Ishikawa (cell line): ENCODE data around the gene TTPAL.

Experiments
- CEBPB ChIP-seq: IDR thresholded peaks from 2 replicates; pipeline ENCODE4 v1.6.1; 2012
- CREB1 ChIP-seq: IDR thresholded peaks from 2 replicates; pipeline ENCODE4 v1.6.1; 2012; ENCODE audit warnings: low read depth
- EGR1 ChIP-seq: IDR thresholded peaks from 2 replicates; pipeline ENCODE4 v1.6.1; 2012
- EP300 ChIP-seq: IDR thresholded peaks from 2 replicates; pipeline ENCODE4 v1.6.1; 2012; ENCODE audit warnings: borderline replicate concordance
- FOXM1 ChIP-seq: IDR thresholded peaks from 2 replicates; pipeline ENCODE4 v1.6.1; 2012; ENCODE audit warnings: low read depth, borderline replicate concordance
- NFIC ChIP-seq: IDR thresholded peaks from 2 replicates; pipeline ENCODE4 v1.6.1; 2012
- RAD21 ChIP-seq: IDR thresholded peaks from 2 replicates; pipeline ENCODE4 v1.6.1; 2012; ENCODE audit warnings: low read depth
- REST ChIP-seq: IDR thresholded peaks from 2 replicates; pipeline ENCODE4 v1.6.1; 2012; ENCODE audit warnings: low read depth, mild to moderate bottlenecking
- TAF1 ChIP-seq: IDR thresholded peaks from 2 replicates; pipeline ENCODE4 v1.6.1; 2012; ENCODE audit warnings: low read depth, mild to moderate bottlenecking
- TCF12 ChIP-seq: IDR thresholded peaks from 2 replicates; pipeline ENCODE4 v1.6.1; 2012; ENCODE audit warnings: low read depth
- TEAD4 ChIP-seq: IDR thresholded peaks from 2 replicates; pipeline ENCODE4 v1.6.1; 2012
- USF1 ChIP-seq: IDR thresholded peaks from 2 replicates; pipeline ENCODE4 v1.6.1; 2012
- YY1 ChIP-seq: IDR thresholded peaks from 2 replicates; pipeline ENCODE4 v1.6.1; 2012; ENCODE audit warnings: low read depth
- ZBTB7A ChIP-seq: IDR thresholded peaks from 2 replicates; pipeline ENCODE4 v1.6.1; 2012; ENCODE audit warnings: low read depth
- TF ChIP-seq, protein P1 (sequence below): IDR thresholded peaks from 2 replicates; pipeline ENCODE4 v1.6.1; 2012

Gene TTPAL

DNA sequence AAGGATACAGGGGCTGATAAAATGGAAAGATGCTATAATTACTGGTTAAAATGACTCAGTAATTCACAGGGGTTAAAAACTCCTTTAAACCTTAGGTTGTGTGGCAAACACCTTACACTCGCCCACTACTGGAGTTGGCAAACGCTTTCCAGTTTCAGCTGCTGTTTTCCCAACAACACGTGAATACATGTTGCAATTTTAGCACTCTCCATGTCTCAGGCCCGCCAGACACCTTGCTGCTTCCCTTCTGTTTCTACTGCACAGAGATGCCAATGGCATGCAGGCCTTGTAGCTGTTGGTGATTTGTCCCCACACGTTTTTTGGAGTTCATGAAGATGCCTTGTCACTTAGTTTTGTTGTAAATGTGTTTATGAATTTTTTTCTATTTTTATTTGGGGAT is 5.3 kb upstream of the TTPAL start:
- TF ChIP-seq NFIC (no peak), TCF12 (no peak), REST (no peak), FOXM1 (no peak), EGR1 (no peak), CREB1 (no peak), TAF1 (no peak), USF1 (no peak), YY1 (no peak), CEBPB (no peak), TEAD4 (no peak), ZBTB7A (no peak), RAD21 (no peak)
- TF ChIP-seq, protein P1, sequence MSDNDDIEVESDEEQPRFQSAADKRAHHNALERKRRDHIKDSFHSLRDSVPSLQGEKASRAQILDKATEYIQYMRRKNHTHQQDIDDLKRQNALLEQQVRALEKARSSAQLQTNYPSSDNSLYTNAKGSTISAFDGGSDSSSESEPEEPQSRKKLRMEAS, result no peak

- TF ChIP-seq FOXM1 (no peak), RAD21 (peak; percentile 56), EGR1 (no peak)
Observed at GRCh38 chr20:44471481-44471882, 4.2 kb upstream of the TTPAL start.

DNA sequence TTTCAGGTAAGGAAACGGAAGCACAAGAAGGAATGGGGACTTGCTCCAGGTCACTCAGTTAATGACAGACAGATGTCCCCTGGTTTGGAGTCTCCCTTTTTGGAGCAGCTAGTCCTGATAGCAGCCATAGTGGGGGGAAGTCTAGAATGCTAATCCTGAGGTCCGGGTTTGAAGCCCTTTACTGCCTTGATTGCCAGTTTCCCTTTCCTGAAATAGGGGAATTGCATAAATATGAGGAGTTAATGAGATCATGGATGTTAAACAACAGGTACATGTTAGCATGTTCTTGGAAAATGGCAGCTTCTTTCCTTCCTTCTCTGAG is 341 bp upstream of the TTPAL start:
- TF ChIP-seq TAF1 (no peak), ZBTB7A (no peak), TEAD4 (no peak), EGR1 (no peak), NFIC (no peak)

DNA sequence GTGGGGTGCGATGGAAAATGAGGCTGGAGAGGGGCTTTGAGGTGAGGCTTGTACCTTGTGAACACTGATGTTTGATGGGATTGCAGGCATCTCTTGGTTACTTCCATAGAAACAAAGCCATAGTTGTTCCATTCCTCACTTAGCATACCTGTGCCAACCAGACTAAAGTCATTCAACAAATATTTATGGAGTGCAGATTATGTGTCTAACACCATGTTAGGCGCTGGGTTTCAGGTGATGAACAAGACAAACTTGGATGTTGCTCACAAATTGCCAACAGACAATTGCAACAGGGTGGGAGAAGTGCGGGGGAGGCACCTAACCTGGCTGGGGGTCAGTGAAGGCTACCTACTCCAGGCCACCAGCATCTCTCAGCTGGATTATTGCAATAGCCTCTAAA is 1.5 kb downstream of the TTPAL start:
- TF ChIP-seq EP300, result no peak

GRCh38 chr20:44478206-44478605 is 2.5 kb downstream of the TTPAL start:
- TF ChIP-seq EP300 (no peak), RAD21 (no peak), CEBPB (no peak), NFIC (no peak), ZBTB7A (no peak), FOXM1 (no peak), YY1 (no peak), TEAD4 (no peak), EGR1 (no peak), USF1 (no peak), REST (no peak), TAF1 (no peak)
- TF ChIP-seq, protein P1, result no peak

DNA sequence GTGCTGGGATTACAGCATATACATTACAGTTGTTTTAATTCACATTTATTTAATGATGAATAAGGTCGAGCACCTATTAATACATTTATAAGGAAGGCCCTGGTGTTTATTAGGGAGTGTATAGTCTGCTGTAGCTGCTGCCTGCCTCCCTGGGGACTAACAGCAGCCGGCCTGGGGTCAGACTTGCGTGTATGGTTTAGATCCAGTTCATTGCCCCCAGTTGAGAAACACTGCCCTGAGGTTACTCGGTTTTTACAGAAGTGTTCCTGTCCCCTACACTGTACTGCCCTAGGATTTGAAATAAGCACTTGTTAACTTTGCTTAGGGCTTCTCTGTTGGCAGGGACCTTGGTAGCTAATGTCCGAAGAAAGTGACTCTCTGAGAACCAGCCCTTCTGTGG is 4.0 kb downstream of the TTPAL start:
- TF ChIP-seq EGR1 (no peak), TEAD4 (no peak), EP300 (no peak)

DNA sequence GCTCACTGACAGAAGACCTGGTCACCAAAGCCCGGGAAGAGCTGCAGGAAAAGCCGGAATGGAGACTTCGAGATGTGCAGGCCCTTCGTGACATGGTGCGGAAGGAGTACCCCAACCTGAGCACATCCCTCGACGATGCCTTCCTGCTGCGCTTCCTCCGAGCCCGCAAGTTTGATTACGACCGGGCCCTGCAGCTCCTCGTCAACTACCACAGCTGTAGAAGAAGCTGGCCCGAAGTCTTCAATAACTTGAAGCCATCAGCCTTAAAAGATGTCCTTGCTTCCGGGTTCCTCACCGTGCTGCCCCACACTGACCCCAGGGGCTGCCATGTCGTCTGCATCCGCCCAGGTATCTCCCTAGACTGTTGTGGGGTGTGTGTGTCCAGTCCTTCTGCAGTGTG is 4.4 kb downstream of the TTPAL start:
- TF ChIP-seq CREB1 (no peak), YY1 (no peak), EP300 (no peak), NFIC (no peak), FOXM1 (no peak), TEAD4 (no peak), REST (no peak), TAF1 (no peak), USF1 (no peak), CEBPB (no peak), RAD21 (no peak), EGR1 (no peak)
- TF ChIP-seq, protein P1, result no peak
